C4-2B (cell line): ENCODE measurements around the gene ETNK2.

Source experiments
- ZFX ChIP-seq: fragments of 450-650 bp; IDR thresholded peaks from 2 replicates; pipeline ENCODE4 v1.6.1; 2017
- TF ChIP-seq, protein P1 (sequence below): fragments of 450-650 bp; conservative IDR thresholded peaks from 2 replicates; pipeline ENCODE4 v1.5.1; 2017; ENCODE audit warnings: mild to moderate bottlenecking

DNA sequence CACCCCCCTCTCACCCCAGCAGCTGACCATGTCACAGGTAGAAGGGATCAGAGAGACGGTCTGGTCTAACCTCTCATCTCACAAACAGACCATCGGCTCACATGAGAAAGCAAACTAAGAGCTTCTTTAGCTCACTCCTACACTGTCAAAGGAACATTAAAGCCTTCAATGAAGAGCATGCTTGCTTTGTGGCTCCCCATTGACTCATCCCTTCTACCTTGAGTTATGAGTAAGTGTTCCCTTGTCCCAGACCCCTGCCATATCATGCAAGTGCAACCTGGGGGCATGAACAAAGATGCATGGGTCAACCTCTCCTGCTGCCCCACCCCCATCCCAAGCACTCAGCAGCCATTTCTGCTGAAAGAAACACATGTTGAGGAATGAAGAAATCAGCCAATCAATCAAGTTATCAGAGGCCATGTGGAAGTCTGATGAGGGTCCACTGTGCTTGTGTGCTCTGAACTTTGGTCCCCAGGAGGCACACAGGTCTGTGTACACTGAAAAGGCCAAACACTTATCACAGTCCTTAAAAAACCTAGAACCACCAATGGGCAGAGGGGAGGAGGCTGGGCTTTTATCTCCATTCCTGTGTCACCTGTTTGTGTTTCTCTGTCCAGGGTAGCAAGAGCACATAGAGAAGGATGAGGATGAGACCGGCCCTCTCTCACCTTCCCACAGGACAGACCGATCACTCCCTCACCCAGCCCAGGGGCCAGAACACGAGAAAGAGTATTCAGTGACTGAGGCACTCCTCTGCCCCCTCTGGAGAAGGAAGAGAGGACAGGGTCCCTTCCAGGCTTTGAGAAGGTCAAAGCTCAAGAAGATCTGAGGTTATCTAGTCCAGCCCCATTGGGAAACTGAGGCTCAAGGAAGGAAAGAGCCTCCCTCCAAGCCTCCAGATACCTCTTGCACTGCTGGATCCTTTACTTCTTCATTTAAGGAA is 9.5 kb downstream of the ETNK2 start:
- TF ChIP-seq, protein P1, sequence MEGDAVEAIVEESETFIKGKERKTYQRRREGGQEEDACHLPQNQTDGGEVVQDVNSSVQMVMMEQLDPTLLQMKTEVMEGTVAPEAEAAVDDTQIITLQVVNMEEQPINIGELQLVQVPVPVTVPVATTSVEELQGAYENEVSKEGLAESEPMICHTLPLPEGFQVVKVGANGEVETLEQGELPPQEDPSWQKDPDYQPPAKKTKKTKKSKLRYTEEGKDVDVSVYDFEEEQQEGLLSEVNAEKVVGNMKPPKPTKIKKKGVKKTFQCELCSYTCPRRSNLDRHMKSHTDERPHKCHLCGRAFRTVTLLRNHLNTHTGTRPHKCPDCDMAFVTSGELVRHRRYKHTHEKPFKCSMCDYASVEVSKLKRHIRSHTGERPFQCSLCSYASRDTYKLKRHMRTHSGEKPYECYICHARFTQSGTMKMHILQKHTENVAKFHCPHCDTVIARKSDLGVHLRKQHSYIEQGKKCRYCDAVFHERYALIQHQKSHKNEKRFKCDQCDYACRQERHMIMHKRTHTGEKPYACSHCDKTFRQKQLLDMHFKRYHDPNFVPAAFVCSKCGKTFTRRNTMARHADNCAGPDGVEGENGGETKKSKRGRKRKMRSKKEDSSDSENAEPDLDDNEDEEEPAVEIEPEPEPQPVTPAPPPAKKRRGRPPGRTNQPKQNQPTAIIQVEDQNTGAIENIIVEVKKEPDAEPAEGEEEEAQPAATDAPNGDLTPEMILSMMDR = no peak
- no peak for TF ChIP-seq ZFX
